A172 (cell line): Measurements from ENCODE around the gene IGF1. TPM values are rescaled to one million over a fixed set of nuclear protein-coding genes. Genes with fewer than 3 reads are reported as not detected.

ENCODE experiments used
- DNase-seq: peaks from one replicate; pipeline ENCODE4 v3.0.0-alpha.2; 2015; ENCODE audit warnings: low spot score
- total RNA-seq: library from RNA; depleted of rRNA; stranded (reverse); fragments of >200 nt; shearing (Covaris generic); gene quantifications from 2 replicates; pipeline ENCODE4 v1.2.3, GENCODE V29; 2014

IGF1 gene
- total RNA-seq, 1 experiment from 2014 or later: not detected

DNA sequence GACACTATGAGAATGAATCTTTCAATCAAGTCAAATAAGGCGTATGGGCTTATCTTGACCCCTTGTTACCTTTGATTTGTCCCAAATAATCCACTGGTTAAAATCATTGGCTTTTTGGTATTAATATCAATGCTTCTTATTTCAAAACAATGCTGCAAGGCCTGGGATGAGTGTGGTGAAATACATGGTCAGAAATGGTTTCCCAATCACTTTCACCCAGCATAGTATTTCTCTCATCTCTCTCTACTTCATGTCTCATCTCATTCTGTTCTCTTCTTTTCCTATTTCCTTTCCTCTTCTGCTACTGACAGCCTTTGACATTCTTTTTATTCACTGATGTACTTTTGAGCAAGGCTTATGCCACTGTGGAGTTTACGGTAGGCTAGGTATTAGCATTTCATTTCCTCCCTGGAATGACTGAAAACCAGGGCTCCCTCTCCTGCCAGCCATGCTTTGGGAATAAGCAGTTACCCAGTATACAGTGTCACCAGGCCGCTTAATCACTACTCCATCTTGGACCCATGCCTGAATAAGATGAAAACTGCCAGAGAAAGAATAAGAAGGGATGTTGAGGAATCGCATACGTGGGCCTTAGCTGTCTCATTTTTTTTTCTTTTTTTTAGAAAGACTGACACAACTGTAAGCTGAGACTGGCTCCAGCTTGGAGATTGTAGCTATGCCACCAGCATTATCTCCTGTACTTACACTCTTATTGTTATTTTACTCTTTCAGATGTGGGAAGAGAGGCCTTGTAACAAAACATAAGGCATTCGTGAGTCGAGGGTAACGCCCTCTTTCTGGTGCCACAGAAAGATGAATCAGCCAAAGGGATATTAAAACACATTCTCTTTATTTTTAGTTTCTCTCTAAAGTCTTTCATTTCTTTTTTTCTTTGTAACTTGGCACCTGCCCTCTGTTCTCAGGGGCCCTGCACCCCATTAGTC is 53.5 kb downstream of the IGF1 start:
- no peak for DNase-seq

DNA sequence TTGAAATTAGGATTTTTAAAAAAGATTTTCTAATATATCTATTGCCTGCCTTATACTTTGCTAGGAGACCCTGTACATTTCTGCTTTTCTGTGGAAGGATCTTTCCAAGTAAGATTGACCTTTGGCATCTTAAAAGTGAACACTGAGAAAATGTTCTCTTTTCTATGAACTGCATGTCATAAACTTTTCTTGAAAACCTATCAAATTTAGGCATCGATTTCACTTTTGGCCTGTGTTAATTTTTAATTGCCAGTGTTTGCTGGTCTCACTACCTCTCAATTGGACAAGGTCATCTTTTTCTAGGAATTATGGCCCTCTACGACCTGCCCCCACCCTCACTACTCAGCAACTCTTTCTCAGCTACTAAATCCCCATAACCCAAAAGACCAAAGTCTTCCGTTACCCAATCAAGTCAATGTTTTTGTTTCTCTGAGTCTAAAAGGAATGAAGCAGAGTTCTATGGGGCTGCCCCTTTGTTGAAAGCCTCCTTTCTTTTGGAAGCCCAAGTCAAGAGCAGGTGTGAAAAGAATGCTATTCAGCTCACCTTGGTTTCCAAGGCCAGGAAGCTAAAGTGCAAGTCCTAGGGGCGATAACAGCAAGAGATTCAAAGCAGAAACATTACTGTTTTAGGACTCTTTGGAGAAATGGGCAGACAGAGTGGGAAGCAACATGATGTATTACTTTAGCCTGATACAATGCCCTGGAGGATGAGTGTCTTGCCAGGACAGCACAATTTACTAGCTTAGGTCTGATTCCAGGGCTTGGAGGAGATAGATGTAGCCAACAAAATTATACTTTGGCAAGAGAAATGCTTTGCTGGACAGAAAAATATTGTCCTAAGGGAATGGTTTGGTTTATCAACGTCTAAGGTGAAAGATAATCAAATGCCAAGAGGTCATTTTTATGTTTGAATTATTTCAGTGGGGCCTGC is 55.0 kb downstream of the IGF1 start:
- DNase-seq: no peak

DNA sequence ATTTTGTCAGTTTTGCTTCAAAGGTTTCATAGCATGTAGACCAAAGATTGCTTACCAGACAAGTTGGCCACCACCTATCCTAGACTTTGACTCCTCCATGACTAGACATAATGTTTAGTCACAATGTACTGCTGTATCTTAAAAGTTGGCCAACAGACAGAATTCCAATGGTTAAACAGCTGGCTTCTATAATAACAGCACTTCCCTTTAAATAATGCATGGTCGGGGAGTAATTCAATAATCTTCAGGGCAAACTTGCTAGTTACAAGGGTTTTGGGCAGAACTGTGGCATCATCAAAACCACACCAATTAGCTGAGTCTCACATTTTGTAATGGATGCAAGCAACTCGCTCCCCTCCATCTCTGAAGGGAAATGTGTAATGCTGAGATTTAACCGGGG is 56.9 kb downstream of the IGF1 start:
- DNase-seq: no peak

DNA sequence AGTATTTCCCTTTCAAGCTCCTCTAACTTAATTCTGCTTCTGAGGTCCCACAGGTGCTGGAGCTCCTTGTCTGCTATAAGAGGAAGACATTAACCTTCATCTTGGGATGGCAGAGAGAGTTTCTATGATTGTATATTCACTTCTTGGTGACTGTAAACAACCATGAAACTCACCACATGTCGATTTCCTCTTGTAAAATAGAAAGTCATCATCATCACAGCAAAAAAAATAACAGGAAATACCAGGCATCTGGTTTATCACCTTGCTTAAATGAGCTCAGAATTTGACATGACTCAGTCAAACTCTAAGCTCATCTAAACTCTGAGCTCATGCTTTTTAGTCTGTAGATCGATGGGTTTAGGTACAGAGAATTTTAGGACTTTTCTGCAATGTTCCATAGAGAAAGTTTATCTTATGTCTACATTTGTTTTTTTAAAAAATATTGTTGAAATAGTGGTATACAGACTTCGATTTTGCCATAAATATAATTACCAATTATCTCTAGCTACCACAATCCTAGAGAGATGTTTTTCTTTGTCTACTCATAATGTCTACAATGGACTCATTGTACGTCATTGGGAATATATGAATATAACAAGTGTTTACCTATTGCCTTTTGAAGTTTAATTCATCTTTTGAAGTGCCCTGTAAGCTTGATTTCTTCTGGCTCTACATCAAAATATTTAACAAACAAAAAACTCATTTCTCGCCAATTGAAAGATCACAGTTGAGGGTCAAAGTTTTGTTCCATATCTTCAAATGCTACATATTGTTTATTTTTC is 58.4 kb downstream of the IGF1 start:
- DNase-seq: no peak

DNA sequence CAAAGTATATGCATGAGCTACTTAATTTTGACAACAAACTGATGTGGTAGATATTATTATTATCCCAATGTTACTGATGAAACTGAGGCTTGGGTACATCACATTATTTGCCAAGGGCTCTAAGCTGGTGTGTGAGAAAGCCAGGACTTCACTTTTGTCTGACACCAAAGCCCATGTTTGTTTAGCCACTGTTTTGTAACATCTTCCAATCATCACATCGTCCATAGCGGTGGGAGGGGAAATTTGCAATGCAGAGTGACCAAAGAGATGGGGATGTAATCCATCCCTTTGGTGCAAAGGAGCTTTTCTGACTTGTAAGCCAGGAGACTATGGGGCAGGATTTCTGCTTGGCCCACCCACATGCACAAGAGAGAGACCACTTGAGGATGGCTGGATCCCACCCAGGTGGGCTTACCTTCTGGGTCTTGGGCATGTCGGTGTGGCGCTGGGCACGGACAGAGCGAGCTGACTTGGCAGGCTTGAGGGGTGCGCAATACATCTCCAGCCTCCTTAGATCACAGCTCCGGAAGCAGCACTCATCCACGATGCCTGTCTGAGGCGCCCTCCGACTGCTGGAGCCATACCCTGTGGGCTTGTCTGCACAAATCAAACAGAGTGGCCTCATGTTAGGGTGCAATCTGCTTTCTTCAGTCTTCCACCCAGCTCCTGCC is 61.1 kb downstream of the IGF1 start:
- DNase-seq: no peak

DNA sequence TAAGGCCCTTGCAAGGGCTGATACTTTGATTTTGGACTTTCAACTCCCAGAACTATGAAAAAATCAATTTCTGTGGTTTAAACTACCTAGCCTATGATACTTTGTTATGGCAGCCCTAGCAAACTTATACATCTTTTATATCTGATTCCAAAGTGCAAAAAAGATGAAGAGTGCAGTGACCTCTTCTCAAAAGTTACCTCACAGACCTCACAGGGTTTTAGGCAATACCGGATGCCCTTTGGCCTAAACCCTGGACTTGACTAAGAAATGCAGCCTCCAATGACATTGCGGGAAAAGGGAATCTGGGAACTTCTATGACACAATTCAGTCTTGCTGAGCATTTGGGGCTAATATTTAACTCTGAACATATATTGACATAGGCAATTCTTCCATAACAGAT is 63.3 kb downstream of the IGF1 start:
- no peak for DNase-seq

DNA sequence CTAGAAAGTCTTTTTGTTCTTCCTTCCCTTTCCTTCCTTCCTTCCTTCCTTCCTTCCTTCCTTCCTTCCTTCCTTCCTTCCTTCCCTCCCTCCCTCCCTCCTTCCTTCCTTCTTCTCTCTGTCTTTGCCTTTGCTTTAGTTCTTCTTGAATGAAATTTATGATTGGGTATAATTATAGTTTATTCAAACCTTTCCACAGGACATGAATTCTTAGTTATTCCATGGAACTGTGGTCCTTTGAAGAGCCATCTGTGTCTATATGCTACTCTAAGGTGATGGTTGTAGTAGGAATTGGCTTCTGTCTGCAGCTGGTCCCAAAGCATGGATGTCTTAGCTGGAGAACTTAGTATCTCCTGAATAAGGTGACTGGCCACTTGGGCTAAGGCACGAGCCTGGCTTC is 64.8 kb downstream of the IGF1 start:
- no peak for DNase-seq

DNA sequence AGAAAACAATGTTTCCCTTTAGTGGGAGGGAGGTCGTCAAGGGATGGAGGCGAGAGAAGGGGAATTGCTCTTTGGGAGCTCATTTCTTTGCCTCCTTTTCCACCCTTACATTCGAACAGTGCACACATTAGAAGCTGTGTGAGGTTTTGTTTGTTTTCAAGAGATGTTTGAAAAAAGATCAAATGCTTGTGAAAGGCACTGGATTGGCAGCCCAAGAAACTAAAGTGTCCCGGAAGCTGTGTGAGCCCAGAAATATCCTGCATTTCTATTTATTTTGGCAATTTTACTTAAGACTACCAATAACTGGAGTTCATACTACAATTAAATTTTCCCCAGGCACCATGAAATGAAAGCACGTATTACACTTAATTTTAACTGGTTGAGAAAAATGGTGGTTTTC is 67.0 kb downstream of the IGF1 start:
- DNase-seq: no peak

DNA sequence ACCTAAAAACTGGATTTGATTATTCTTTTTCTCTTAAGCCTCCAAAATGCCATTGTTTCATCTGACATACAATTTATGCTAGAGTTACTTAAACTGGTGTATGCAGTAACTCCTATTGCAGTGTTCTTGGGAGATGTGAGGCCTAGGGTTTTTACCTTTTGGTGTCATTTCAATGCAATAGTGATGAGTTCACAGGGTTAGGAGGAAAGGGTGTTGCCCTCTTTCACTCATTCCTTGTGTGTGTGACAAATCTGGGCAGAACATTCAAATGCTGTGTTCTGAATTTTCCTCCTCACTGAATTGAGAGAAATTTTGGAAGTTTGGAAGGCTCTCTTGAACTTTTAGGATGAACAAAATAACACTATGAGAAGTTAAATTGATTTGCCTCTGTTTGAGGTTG is 69.9 kb downstream of the IGF1 start:
- DNase-seq: no peak

DNA sequence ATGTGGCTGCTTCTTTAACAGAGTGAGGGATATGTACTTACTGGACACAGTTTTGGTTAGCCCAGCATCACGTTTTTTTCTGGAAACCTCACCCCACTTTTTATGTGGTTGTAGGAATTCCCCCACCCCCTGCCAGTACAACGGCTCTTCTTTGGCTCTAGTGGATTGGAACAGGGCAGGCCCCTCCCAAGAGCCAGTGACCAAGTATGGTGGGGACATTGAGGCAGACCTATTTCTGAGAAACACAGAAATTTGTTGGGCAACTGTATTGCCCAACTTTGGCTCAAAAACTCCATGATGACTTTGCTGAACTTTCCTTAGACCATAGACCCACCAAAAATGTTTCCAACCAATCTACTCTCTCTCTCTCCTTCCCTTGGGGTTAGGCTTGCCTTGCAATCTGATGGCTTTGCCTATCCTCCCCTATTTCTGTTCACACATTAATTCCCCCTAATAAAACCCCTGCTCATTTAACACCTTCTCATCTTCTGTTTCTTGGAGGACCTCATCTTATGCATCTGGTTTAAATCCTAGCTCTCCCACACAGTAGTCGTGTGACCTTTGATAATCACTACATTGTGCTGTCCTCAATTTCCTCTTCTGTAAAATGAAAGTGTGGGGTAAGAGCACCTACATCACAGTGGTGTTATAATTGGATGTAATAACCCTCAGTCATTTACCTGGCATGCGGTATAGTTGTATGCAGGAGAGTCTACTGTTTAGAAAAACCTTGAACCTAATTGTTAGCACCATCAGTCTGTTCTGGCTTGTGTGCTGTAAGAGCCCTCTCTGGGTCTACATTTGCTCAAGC is 71.7 kb downstream of the IGF1 start:
- no peak for DNase-seq

DNA sequence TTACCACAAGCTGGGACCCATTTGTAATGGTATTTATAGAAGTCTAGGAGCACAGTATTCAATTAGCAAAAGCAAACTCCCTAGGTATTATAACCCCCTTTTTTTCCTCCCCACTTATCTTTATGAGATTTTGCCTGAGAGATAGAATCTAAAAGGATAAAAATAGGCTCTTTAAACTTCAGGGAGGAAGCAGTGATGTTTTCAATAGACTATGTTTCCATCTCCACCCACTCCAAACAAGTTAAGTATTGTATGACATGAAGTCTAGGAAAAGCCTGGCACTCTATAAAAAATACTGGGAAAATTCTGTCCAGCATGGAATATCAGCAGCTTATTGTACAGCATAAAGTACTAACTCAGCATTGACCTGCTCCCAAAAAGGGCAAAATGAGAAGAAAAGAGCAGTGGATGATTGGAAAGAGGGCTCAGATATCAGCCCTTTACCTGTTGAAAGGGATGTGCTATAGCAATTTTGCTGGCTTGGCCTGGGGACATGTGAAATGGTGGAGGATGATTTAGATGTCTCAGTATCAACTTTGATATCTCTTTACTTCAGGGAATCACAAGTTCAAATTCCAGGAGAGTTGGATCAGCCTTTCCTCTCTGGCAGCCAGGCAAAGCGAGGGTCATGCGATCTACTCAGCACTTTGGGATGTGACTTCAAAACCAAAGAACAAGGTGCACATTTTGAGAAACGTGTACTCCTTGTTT is 72.4 kb downstream of the IGF1 start:
- DNase-seq: peak; percentile 11

DNA sequence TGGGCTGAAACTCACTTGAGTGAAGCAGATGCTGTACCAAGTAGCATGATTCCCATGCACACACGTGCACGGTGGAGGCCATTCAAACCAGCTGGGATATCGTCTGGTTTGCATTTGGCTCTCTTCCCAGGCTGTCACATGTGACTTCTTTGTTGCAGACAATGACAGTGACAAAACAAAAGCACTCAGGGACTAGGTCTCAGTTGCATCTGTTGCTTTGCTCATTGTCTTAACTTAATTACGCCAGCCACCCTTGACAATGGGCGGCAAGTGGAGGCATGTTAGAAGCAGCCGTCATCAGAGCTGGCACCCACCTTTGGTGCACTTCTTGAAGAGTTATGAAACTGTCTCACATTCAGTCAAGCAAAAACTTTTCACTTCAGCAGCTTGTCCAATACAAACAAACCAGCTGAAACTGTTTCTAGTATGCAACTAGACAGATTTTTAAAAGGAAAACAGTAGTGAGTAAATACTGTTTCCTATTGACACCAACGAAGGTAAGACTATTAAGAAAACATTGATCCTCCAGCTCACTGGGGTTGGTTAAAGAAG is 74.3 kb downstream of the IGF1 start:
- no peak for DNase-seq

DNA sequence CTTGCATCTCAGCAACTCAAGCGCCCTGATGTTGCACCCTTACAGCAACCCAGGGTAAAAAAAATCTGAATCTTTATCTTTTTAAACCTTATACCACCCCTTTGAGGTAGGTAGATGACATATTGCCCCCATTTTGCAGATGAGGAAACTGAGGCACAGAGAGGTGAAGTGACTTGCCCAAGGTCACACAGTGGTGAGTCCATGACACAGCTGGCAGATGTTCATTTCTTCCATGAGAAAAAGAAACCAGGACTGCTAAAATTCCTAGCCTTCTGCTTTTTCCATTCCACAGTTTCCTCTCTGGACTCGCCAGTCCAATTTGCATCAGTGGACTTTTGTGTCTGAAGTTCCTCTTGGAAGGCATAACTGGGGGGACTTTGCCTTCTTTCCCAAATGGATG is 79.3 kb downstream of the IGF1 start:
- no peak for DNase-seq

DNA sequence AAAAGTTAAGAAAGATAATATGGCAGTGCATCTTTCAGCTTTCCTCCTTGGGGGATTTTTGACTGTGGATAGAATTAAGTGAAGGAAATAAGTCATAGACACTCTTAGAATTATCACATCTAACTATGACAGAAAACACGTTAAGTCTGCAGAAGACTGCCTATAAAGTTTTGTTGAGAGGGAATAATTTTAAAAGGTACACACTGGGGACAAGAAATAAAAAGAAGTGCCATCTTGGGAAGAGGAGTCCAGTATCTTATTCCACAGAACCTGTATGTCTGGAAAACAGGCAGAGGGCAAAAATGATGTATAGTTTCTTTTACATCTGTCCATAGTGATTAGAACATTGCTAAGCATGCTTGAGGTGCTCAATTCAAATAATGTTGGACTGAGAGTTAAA is 80.7 kb downstream of the IGF1 start:
- DNase-seq: no peak

DNA sequence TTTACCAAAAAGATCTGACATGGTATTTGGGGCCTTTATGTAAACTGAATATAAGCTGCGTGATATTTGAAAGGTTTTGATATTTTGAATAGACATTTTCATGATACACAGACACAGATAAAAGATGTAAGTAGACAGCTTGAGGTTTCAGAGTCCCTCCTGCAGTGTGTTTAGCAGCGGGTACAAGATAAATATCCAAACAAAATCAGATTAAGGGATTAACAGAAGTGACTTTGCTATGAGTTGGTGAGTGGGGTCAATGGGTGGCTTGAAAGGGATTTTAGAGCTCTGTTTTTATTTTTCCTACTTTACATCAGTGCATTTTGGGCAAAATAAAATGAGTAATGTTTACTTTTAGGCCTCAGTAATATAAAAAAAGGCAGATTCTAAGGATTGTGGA is 84.1 kb downstream of the IGF1 start:
- DNase-seq: no peak

DNA sequence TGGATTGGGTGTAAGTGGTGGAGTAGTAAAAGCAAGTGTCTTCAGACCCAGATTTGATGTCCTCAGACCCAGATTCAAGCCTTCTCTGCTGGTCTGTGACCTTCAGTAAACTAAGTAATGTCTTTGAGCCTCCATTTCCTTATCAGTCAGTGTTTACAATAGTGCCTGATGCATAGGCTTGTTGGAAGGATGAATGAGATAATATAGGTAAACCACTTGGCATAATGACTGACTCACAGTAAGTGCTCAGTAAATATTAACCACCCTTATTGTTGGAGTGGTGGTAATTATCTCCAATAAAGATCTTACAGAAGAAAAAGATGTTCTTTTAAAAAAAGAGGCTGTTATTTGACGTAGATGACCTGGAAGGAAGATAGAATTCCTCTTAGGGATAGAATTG is 86.2 kb downstream of the IGF1 start:
- DNase-seq: no peak

DNA sequence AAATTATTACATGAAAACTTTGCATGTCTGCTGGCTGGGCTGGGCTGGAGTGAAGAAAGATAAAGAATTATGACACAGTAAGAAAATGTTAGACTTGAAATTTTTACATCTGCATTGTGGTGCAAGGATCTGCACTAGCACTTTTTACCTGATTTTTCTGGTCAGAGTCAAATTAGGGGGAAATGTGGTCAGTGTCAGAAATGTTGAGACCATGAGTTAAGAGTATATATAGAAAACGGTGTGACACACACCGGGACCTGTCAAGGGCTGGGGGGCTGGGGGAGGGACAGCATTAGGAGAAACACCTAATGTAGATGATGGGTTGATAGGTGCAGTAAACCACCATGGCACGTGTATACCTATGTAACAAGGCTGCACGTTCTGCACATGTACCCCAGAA is 90.3 kb downstream of the IGF1 start:
- DNase-seq: no peak

DNA sequence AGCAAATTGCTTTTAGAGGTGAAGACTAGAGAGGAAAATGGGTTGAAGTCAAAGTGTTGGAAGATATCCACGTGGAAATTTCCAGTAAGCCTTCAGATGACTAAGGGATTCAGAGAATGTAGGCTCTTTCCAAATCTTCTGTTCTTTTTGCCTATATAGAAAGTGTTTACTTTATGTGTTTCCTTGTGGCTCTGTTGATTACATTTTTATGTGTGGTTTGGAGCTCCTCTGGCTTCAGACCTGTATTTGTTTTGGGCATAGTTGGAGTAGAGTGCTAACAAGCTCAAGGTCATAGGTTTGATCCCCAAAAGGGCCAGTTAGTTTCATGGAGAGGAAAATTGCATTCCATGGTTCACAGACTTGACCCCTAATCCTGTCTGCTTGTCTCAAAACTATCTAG is 91.9 kb downstream of the IGF1 start:
- DNase-seq: no peak

DNA sequence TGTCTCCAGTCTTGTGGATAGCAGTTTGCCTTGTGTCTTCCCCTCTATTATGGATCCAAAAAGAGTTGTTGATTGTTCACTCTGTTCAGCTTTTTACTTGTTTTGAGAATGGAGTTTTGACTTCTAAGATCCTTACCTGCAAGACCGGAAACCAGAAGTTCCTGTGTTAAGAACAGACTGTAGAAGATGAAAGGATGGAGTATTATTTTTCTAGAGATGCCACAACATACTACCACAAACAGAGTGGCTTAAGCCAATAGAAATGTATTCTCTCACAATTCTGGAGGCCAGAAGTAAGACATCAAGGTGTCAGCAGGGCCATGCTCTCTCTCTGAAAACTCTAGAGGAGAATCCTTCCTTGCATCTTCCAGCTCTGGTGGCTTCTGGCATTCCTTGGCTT is 95.0 kb downstream of the IGF1 start:
- DNase-seq: no peak
